Right lobe of liver (tissue), 4 donors: Measurements from ENCODE around the gene PAXX.
A peak's percentile ranks its signal among the peaks of the same experiment; 100 is the strongest.

Experiments used
- POLR2A ChIP-seq: fragments of 450-650 bp; IDR thresholded peaks from one replicate; pipeline ENCODE4 v1.6.1; 2017; ENCODE audit warnings: antibody characterized with exemption, mild to moderate bottlenecking
- TF ChIP-seq, protein P1 (sequence below), 4 donors: fragments of 200-600 bp in 3 of 4; fragments of 450-650 bp in 1 of 4; IDR thresholded peaks; one replicate each; pipeline versions ENCODE4 v1.5.1 to v1.8.0; 2016 to 2022; ENCODE audit warnings: antibody characterized with exemption in 4 of 4, mild to moderate bottlenecking in 2 of 4
- donor health status: DM: no; HTN: no; CAD: no.
- donor health status: DM: no; HTN: no; CAD: no.
- donor health status: DM: no; HTN: yes; CAD: no.

DNA sequence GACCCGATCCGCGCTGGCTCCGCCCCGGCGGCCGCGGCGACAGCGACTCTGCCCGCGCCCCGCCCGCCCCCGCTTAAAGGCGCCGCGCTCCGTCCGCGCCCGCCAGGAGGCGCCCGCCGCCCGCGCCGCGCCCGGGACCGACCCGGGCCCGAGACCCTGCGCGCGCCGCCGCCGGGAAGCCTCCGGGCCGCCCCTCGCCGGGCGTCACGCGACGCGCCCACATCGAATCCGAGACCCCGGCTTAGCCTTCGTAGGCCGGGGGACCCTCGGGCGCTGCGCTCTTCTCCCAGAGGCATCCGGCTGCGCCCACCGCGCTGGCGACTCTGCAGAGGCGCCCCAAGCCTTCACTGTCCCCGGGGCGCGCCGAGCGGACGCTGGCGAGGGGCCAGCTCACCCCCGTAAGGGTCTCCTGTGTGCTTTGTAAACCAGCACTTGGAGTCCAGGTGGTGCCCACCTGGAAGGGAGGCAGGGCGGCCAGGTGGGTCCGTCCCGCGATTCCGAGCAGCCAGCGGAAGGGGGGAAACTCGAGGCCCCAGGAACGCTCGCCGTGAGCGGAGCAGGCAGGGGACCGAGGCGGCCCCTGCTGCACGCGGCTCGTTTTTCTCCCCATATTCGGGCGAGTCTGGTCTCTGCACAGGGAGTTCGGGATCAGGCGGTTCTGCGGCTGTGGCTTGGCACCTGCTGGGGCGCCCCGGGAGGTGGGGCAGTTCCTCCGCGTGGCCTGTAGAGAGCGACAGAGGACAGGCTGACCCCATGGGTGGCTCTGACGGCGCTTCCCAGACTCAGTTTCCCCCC lies 36.2 kb downstream of the PAXX start:
- no peak for TF ChIP-seq POLR2A
- TF ChIP-seq, protein P1, sequence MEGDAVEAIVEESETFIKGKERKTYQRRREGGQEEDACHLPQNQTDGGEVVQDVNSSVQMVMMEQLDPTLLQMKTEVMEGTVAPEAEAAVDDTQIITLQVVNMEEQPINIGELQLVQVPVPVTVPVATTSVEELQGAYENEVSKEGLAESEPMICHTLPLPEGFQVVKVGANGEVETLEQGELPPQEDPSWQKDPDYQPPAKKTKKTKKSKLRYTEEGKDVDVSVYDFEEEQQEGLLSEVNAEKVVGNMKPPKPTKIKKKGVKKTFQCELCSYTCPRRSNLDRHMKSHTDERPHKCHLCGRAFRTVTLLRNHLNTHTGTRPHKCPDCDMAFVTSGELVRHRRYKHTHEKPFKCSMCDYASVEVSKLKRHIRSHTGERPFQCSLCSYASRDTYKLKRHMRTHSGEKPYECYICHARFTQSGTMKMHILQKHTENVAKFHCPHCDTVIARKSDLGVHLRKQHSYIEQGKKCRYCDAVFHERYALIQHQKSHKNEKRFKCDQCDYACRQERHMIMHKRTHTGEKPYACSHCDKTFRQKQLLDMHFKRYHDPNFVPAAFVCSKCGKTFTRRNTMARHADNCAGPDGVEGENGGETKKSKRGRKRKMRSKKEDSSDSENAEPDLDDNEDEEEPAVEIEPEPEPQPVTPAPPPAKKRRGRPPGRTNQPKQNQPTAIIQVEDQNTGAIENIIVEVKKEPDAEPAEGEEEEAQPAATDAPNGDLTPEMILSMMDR (IDR thresholded peaks at IDR 0.05), result peak in 3 of 4 donors; percentile 20 to 58 (median 32)
